B cell (primary cell): ENCODE results near the gene TCP11L2. TPM values are rescaled to one million over a fixed set of nuclear protein-coding genes. Genes with fewer than 3 reads are reported as not detected.

Source experiments
- ATAC-seq: fragments of 200-7000 bp; cut with Tn5 transposase; one replicate; pipeline ENCODE4 v1.10.0; 2021; ENCODE audit warnings: low read depth, mild to moderate bottlenecking, moderate number of reproducible peaks, moderate library complexity
- CTCF ChIA-PET: fragments of 350-600 bp; sonication (Branson Sonifier 250); formaldehyde crosslinking; loops from one replicate; lab custom pipeline; 2021; ENCODE audit warnings: antibody characterized with exemption, inconsistent platforms; lab: Charles Lee
- POLR2A ChIA-PET: fragments of 350-600 bp; sonication (Branson Sonifier 250); formaldehyde crosslinking; loops from one replicate; lab custom pipeline; 2021; ENCODE audit warnings: antibody characterized with exemption; lab: Charles Lee
- DNase-seq: peaks from one replicate; pipeline ENCODE4 v3.0.0; 2013
- H2AFZ ChIP-seq: 2 replicates; pipeline ENCODE4 v1.6.1; 2012; ENCODE audit warnings: mild to moderate bottlenecking, low read depth, low read length; ENCODE audit not compliant: insufficient read depth, poor library complexity, severe bottlenecking
- H3K27ac ChIP-seq, 2 donors: 1 replicate in 1 of 2; 2 replicates in 1 of 2; pipeline ENCODE4 v1.5.1; 2012 to 2013; ENCODE audit warnings: low read length in 2 of 2, mild to moderate bottlenecking in 2 of 2, moderate library complexity in 1 of 2
- H3K27me3 ChIP-seq, 4 experiments: fragments of 200-600 bp in 1 of 4; sonication (generic) in 1 of 4; replicated peaks in 1 of 4; 1 replicate in 2 of 4; 2 replicates in 2 of 4; pipeline versions ENCODE4 v1.6.1 to v1.7.0; 2013 to 2016; ENCODE audit warnings: low read length in 3 of 4, mild to moderate bottlenecking in 2 of 4, mixed read lengths in 1 of 4, moderate library complexity in 1 of 4; ENCODE audit not compliant: insufficient read depth in 4 of 4, control insufficient read depth in 3 of 4; ENCODE audit errors: control extremely low read depth in 1 of 4
- H3K36me3 ChIP-seq, 2 experiments: replicated peaks in 1 of 2; 1 replicate in 1 of 2; 2 replicates in 1 of 2; pipeline versions ENCODE4 v1.6.1 to v1.7.1; 2013; ENCODE audit warnings: low read length in 1 of 2; ENCODE audit not compliant: insufficient read depth in 2 of 2, control insufficient read depth in 1 of 2; ENCODE audit errors: control extremely low read depth in 1 of 2, extremely low read depth in 1 of 2
- H3K4me1 ChIP-seq, 2 donors: fragments of 200-600 bp in 1 of 2; sonication (generic) in 1 of 2; 1 replicate in 1 of 2; 2 replicates in 1 of 2; pipeline versions ENCODE4 v1.5.1 to v1.6.1; 2013 to 2017; ENCODE audit warnings: low read length in 2 of 2; ENCODE audit not compliant: control insufficient read depth in 2 of 2, insufficient read depth in 2 of 2
- H3K4me2 ChIP-seq: replicated peaks from 2 replicates; pipeline ENCODE3; 2012; ENCODE audit warnings: mild to moderate bottlenecking, low read depth, low read length; ENCODE audit not compliant: poor library complexity, severe bottlenecking
- H3K4me3 ChIP-seq, 5 experiments: fragments of 200-600 bp in 1 of 5; sonication (generic) in 1 of 5; 1 replicate in 3 of 5; 2 replicates in 2 of 5; pipeline versions ENCODE4 v1.5.1 to v1.7.0; 2011 to 2016; ENCODE audit warnings: low read length in 4 of 5, mild to moderate bottlenecking in 4 of 5, low read depth in 2 of 5, control low read depth in 1 of 5, moderate library complexity in 1 of 5; ENCODE audit not compliant: insufficient read depth in 1 of 5; ENCODE audit errors: control extremely low read depth in 1 of 5, extremely low read depth in 1 of 5
- H3K79me2 ChIP-seq: fragments of 200-600 bp; sonication (generic); one replicate; pipeline ENCODE4 v1.6.0; 2016; ENCODE audit warnings: low read length; ENCODE audit not compliant: control insufficient read depth, insufficient read depth
- H3K9ac ChIP-seq: fragments of 200-600 bp; sonication (generic); 2 replicates; pipeline ENCODE4 v1.6.1; 2017; ENCODE audit warnings: mild to moderate bottlenecking, low read length, moderate library complexity
- H3K9me3 ChIP-seq, 3 donors: one replicate each; pipeline versions ENCODE4 v1.6.1 to v1.7.1; 2013; ENCODE audit warnings: low read length in 2 of 3; ENCODE audit not compliant: control insufficient read depth in 2 of 3, insufficient read depth in 1 of 3; ENCODE audit errors: control extremely low read depth in 1 of 3
- H4K20me1 ChIP-seq: 2 replicates; pipeline ENCODE4 v1.6.0; 2012; ENCODE audit warnings: mild to moderate bottlenecking, low read length; ENCODE audit not compliant: insufficient read depth, control insufficient read depth, poor library complexity, severe bottlenecking
- H3K27ac Mint-ChIP-seq: one replicate; pipeline ENCODE4 v1.8.0; 2021; ENCODE audit warnings: mixed read lengths
- H3K27me3 Mint-ChIP-seq: one replicate; pipeline ENCODE4 v1.8.0; 2021; ENCODE audit warnings: mixed read lengths
- H3K4me1 Mint-ChIP-seq: one replicate; pipeline ENCODE4 v1.8.0; 2021; ENCODE audit warnings: mixed read lengths
- H3K4me3 Mint-ChIP-seq: one replicate; pipeline ENCODE4 v1.8.0; 2021; ENCODE audit warnings: mixed read lengths
- H3K9me3 Mint-ChIP-seq: one replicate; pipeline ENCODE4 v1.8.0; 2022; ENCODE audit warnings: mixed read lengths; ENCODE audit not compliant: insufficient read depth
- CTCF ChIP-seq: fragments of 200-600 bp; IDR thresholded peaks from one replicate; pipeline ENCODE4 v1.8.0; 2022; ENCODE audit warnings: antibody characterized with exemption, mild to moderate bottlenecking
- EZH2 ChIP-seq: IDR thresholded peaks from 2 replicates; pipeline ENCODE4 v1.6.1; 2012; ENCODE audit warnings: borderline replicate concordance, low read depth, mild to moderate bottlenecking, moderate library complexity, low read length; ENCODE audit not compliant: insufficient read depth, poor library complexity, severe bottlenecking
- WGBS: methylation state at CpG from one replicate; pipeline ENCODE4 v1.1.5; 2013; ENCODE audit warnings: missing lambda C conversion rate; ENCODE audit not compliant: insufficient coverage; 5-methylcytosine and 5-hydroxymethylcytosine counted together
- intact Hi-C: fragments of 100-400 bp; cut with micrococcal nuclease; formaldehyde crosslinking; loops from one replicate; pipeline ENCODE4 v1.10.0; 2022
- polyA plus RNA-seq: library from polyadenylated mRNA; depleted of rRNA; stranded (reverse); fragments of >200 nt; gene quantifications from 2 replicates; pipeline ENCODE4 v1.2.3, GENCODE V29; 2012
- total RNA-seq, 2 donors: library from RNA; stranded (reverse); fragments of 120-200 nt in 1 of 2; gene quantifications; 1 replicate in 1 of 2; 2 replicates in 1 of 2; pipeline versions ENCODE4 v1.2.3 to v1.2.4, GENCODE V29; 2013 to 2022

Gene TCP11L2
- total and polyA plus RNA-seq, 2 donors (not counting 1 experiment from before 2014, with no cell fraction given), result 30.4 to 306 TPM

- no peak overlapping the region for H3K4me3 Mint-ChIP-seq
- Histone ChIP-seq H3K27ac (no peak overlapping the region), H3K4me3 (no peak overlapping the region), H4K20me1 (no peaks in the 10 kb centered on the region), H3K4me1 (no peaks in the 10 kb centered on the region), H3K79me2 (no peaks in the 10 kb centered on the region), H3K4me2 (no peak overlapping the region), H3K9me3 (no peaks in the 10 kb centered on the region), H3K27me3 (peaks cover 0 to 15% (median 4%) of the 10 kb centered on the region in 4 experiments), H3K36me3 (no peaks in the 10 kb centered on the region), H2AFZ (no peak overlapping the region), H3K9ac (no peak overlapping the region)
- H3K9me3 Mint-ChIP-seq, result no peaks in the 10 kb centered on the region
- no peak for ATAC-seq
- CTCF ChIA-PET, result interaction anchor here (2.6 kb wide), 1 partner anchor 15 kb away, joined by 10 read pairs; no protein-coding TSS in a partner anchor
- no peak overlapping the region for H3K27ac Mint-ChIP-seq
- no peaks in the 10 kb centered on the region for H3K4me1 Mint-ChIP-seq
- peaks cover under 1% of the 10 kb centered on the region for H3K27me3 Mint-ChIP-seq
- WGBS, result no CpG with 5 or more reads among the region's 2 CpGs
- no peak for DNase-seq
- POLR2A ChIA-PET, result no interaction called here
- intact Hi-C loops, result no loop called here
- TF ChIP-seq EZH2, result no peak
- no peak for TF ChIP-seq CTCF
These were observed 35.0 kb upstream of the TCP11L2 start for GRCh38 chr12:106267535-106267934.

- Histone ChIP-seq H3K79me2 (no peaks in the 10 kb centered on the region), H3K4me2 (no peak overlapping the region), H3K9me3 (no peaks in the 10 kb centered on the region), H4K20me1 (no peaks in the 10 kb centered on the region), H3K36me3 (no peaks in the 10 kb centered on the region), H3K9ac (no peak overlapping the region), H3K27me3 (peaks cover 0 to 15% (median 4%) of the 10 kb centered on the region in 4 experiments), H2AFZ (no peak overlapping the region), H3K4me3 (no peak overlapping the region), H3K27ac (no peak overlapping the region), H3K4me1 (no peaks in the 10 kb centered on the region)
- CTCF ChIA-PET, result interaction anchor here (0.7 to 2.1 kb wide), 3 partner anchors 13 to 20 kb away, joined by 3 to 7 read pairs (median 4); no protein-coding TSS in a partner anchor
- Mint-ChIP-seq H3K4me3 (no peak overlapping the region), H3K27me3 (no peaks in the 10 kb centered on the region), H3K27ac (no peak overlapping the region), H3K4me1 (peaks cover 6% of the 10 kb centered on the region), H3K9me3 (no peaks in the 10 kb centered on the region)
- 38% methylated on average over 3 of the region's 7 CpGs for WGBS
- intact Hi-C loops, result no loop called here
- no peak for TF ChIP-seq CTCF
- TF ChIP-seq EZH2, result no peak
- POLR2A ChIA-PET, result interaction anchor here (0.7 to 1.2 kb wide), 2 partner anchors 19 to 32 kb away, joined by 3 to 4 read pairs; no protein-coding TSS in a partner anchor
- DNase-seq, result no peak
- ATAC-seq, result no peak
These were observed 33.3 kb upstream of the TCP11L2 start for GRCh38 chr12:106269150-106269771.
